Immature natural killer cell (primary cell): ENCODE results near the gene CYTH4. TPM values are rescaled to one million over a fixed set of nuclear protein-coding genes. Genes with fewer than 3 reads are reported as not detected.

Experiments
- DNase-seq, 3 donors: peaks; one replicate each; pipeline ENCODE4 v3.0.0; 2022; ENCODE audit warnings: mixed read lengths in 1 of 3
- H3K27ac Mint-ChIP-seq, 6 donors: one replicate each; pipeline ENCODE4 v1.8.0; 2020; ENCODE audit warnings: mixed read lengths in 6 of 6, mild to moderate bottlenecking in 5 of 6, inconsistent platforms in 4 of 6, moderate library complexity in 3 of 6
- H3K27me3 Mint-ChIP-seq, 3 donors: one replicate each; pipeline ENCODE4 v1.8.0; 2020 to 2021; ENCODE audit warnings: low read depth in 3 of 3, mild to moderate bottlenecking in 3 of 3, mixed read lengths in 3 of 3, moderate library complexity in 3 of 3, inconsistent platforms in 1 of 3
- H3K36me3 Mint-ChIP-seq, 3 donors: one replicate each; pipeline ENCODE4 v1.8.0; 2020; ENCODE audit warnings: mixed read lengths in 3 of 3, inconsistent platforms in 2 of 3, mild to moderate bottlenecking in 2 of 3
- H3K4me1 Mint-ChIP-seq, 2 donors: one replicate each; pipeline ENCODE4 v1.8.0; 2020; ENCODE audit warnings: inconsistent platforms in 2 of 2, mild to moderate bottlenecking in 2 of 2, mixed read lengths in 2 of 2, moderate library complexity in 1 of 2
- H3K4me3 Mint-ChIP-seq, 5 donors: one replicate each; pipeline ENCODE4 v1.8.0; 2020; ENCODE audit warnings: mild to moderate bottlenecking in 5 of 5, mixed read lengths in 5 of 5, inconsistent platforms in 3 of 5, moderate library complexity in 3 of 5
- H3K9me3 Mint-ChIP-seq, 6 donors: one replicate each; pipeline ENCODE4 v1.8.0; 2020; ENCODE audit warnings: mild to moderate bottlenecking in 6 of 6, mixed read lengths in 6 of 6, inconsistent platforms in 4 of 6, moderate library complexity in 3 of 6
- polyA plus RNA-seq, 3 donors: library from polyadenylated mRNA; unstranded; fragments of 300-500 nt; fragmentation: Illumina TruSeq; gene quantifications; one replicate each; pipeline ENCODE4 v1.2.3, GENCODE V29; 2021

CYTH4 gene
- polyA plus RNA-seq, 3 donors from 2014 or later: 42.5 to 95.4 (median 54.1) TPM

DNA sequence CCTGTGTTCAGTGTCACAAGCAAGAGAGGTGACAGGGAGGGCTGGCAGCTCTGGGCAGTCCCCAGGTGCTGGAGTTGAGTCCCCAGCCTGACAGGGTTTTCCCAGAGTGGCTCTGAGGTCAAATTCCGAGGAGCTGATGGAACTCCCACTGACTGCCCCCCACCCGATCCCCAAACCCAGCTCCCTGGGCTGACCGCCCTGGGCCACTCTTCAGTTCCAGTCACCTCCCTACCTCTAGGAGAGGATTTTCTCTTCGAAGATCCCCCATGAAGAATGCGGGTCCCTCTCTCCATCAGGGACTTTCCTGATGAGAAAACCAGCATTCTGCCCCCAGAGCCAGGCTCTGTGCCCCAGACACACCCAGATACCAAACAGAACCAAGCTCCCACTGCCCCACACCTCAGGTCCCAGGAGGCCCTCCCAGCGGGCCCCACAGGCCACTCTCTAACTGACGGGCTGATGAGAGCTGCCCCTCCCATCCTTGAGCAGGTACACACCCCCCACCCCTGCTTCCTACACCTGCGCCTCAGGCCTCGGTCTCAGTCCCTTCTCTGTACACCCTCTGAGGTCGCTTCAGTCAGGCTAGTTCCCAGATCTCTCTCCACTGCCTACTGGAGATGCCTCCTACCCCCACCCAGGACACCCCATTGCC is 26.1 kb upstream of the CYTH4 start:
- H3K27ac Mint-ChIP-seq: no peak overlapping the region
- peaks cover 0 to 1% (median 0%) of the 10 kb centered on the region in 6 donors for H3K9me3 Mint-ChIP-seq
- no peak for DNase-seq
- no peak overlapping the region for H3K4me3 Mint-ChIP-seq
- peaks cover 1 to 3% (median 3%) of the 10 kb centered on the region in 3 donors for H3K27me3 Mint-ChIP-seq
- H3K4me1 Mint-ChIP-seq: peaks cover 12 to 18% of the 10 kb centered on the region in 2 donors
- H3K36me3 Mint-ChIP-seq: no peaks in the 10 kb centered on the region

DNA sequence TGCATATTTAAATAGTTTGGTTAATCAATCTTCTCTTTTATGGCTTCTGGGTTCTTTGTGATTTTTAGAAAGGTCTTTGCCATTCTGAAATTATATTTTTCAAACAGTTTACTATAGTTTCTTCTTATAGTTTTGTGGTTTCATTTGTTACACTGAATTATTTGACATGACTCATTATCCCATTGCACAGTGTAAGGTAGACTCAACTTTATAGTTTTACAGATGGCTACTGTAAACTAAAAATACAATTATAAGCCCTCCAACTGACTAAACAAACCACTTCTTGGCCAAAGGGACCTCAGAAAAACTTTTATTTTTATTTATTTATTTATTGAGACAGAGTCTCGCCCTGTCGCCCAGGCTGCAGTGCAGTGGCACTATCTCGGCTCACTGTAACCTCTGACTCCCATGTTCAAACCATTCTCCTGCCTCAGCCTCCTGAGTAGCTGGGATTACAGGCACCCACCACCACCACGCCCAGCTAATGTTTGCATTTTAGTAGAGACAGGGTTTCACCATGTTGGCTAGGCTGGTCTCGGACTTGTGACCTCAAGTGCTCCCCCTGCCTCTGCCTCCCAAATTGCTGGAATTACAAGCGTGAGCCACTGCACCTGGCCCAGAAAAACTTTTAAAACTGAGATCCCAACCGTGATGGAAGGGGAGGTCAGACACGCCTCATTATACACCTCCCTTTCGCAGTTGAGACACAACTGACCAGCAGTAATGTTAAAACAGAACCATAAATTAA is 24.1 kb upstream of the CYTH4 start:
- Mint-ChIP-seq H3K36me3 (no peaks in the 10 kb centered on the region), H3K4me3 (no peak overlapping the region), H3K9me3 (peaks cover 0 to 1% (median 0%) of the 10 kb centered on the region in 6 donors), H3K27me3 (peaks cover 1 to 7% (median 5%) of the 10 kb centered on the region in 3 donors), H3K4me1 (peaks cover 12 to 18% of the 10 kb centered on the region in 2 donors), H3K27ac (no peak overlapping the region)
- DNase-seq: no peak

DNA sequence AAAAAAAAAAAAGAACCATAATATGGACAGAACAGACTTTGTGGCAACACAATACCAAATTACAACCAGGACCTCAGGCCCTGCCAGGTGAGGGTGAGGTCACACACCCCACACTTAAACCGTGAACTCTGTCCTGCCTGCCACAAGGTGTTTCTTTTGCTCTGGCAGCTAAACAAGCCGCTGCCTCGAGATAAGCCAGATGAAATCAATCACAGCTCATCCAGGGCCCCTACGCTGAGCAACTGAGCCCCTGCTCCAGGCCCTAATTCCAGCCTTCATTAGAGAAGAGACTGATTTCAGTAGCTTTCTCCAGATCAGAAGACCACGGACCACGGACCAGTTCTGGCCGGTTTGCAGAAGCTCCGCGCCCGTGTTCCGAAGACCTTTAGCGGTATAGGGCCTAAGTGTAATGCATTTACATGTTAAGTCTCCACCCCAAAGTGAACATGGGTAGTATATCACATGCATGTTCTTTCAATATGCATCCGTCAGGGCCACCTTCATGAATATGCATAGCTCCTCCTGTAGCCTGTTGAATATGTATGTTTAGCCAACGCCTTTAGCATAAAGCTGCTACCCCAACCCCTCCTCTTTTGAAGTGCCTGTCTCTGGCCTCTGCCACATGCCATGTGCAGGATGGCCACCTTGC is 23.4 kb upstream of the CYTH4 start:
- no peak overlapping the region for H3K27ac Mint-ChIP-seq
- peaks cover 1 to 11% (median 5%) of the 10 kb centered on the region in 3 donors for H3K27me3 Mint-ChIP-seq
- H3K36me3 Mint-ChIP-seq: no peaks in the 10 kb centered on the region
- no peak for DNase-seq
- no peak overlapping the region for H3K4me3 Mint-ChIP-seq
- peaks cover 12 to 18% of the 10 kb centered on the region in 2 donors for H3K4me1 Mint-ChIP-seq
- H3K9me3 Mint-ChIP-seq: peaks cover 0 to 2% (median 0%) of the 10 kb centered on the region in 6 donors

DNA sequence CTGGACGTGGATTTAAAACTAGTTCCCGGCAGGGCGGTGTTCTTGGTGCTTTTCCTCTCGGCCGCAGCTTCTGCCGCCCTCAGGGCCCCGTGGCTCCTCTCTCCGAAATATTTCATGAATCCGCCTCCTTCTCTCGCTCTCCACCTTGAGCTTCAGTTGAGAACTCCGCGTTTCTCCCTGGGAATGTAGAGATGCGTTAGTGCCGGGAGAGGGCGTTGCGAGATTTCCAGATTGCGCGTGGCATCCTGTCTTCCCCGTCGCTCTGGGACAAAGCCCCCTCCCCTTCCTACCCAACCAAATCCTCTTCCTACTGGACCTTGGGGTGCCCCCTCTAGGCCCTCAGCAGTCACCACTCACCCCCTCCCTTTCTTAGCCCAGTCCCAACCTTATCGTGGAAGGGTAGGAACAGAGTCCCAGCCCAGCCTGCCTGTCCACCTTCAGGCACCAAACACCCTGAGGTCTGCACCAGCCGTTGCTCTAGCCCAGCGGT is 22.7 kb upstream of the CYTH4 start:
- Mint-ChIP-seq H3K9me3 (peaks cover 0 to 2% (median 2%) of the 10 kb centered on the region in 6 donors), H3K27ac (no peak overlapping the region), H3K4me1 (peaks cover 12 to 18% of the 10 kb centered on the region in 2 donors), H3K4me3 (peak overlapping the region in 1 of 5 donors; percentile 40), H3K36me3 (no peaks in the 10 kb centered on the region), H3K27me3 (peaks cover 1 to 11% (median 8%) of the 10 kb centered on the region in 3 donors)
- DNase-seq: no peak

DNA sequence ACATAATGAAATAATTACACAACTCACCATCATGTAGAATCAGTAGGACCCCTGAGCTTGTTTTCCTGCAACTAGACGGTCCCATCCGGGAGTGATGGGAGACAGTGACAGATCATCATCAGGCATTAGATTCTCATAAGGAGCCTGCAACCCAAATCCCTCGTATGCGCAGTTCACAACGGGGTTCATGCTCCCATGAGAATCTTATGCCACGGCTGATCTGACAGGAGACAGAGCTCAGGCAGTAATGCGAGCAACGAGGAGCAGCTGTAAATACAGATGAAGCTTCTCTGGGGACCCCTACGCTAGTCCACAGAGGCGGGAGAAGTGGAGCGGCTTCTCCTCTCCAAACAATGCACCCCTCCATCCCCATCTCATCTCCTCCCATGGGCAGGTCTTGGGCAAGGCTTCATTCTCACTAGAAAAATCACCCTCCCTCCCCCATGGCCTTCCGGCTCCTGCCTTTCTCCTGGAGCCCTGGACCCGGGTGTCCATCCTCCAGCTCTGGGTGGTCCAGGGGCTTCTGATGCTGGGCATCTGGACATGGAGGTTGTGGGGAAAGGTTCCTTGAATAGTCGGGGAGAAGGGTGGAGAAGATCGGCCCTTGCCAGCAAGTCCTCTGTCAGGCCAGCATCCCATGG is 22.0 kb upstream of the CYTH4 start:
- Mint-ChIP-seq H3K36me3 (no peaks in the 10 kb centered on the region), H3K9me3 (peaks cover 0 to 3% (median 2%) of the 10 kb centered on the region in 6 donors), H3K4me1 (peaks cover 12 to 18% of the 10 kb centered on the region in 2 donors), H3K27me3 (peaks cover 1 to 11% (median 8%) of the 10 kb centered on the region in 3 donors), H3K27ac (peak overlapping the region in 1 of 6 donors; percentile 83), H3K4me3 (no peak overlapping the region)
- no peak for DNase-seq

DNA sequence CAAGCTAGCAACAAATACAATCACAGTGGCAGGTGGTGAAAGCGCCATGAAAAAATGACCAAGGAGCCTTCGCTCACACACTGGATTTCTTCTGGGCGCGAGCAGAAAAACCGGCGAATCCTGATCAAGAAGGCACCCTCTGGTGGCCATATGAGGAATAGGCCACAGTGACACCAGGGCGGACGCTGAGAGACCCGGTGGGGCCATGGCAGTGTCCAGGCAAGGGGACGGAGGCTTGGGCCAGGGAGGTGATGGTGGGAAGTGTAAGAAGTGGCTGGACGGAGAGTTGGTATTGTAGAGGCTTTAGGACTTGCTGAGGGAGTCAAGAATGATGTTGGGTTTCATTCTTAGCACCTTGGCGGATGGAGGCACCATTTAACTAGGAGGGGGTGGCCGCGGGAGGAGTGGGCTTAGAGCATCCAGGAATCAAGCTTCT is 21.4 kb upstream of the CYTH4 start:
- H3K9me3 Mint-ChIP-seq: peaks cover 0 to 3% (median 2%) of the 10 kb centered on the region in 6 donors
- H3K4me1 Mint-ChIP-seq: peaks cover 12 to 18% of the 10 kb centered on the region in 2 donors
- DNase-seq: peak; percentile 68 to 70 (median 70)
- peak overlapping the region in 4 of 6 donors; percentile 39 to 83 (median 42) for H3K27ac Mint-ChIP-seq
- peaks cover 1 to 11% (median 8%) of the 10 kb centered on the region in 3 donors for H3K27me3 Mint-ChIP-seq
- no peak overlapping the region for H3K4me3 Mint-ChIP-seq
- H3K36me3 Mint-ChIP-seq: peaks cover 0 to 2% (median 0%) of the 10 kb centered on the region in 3 donors

DNA sequence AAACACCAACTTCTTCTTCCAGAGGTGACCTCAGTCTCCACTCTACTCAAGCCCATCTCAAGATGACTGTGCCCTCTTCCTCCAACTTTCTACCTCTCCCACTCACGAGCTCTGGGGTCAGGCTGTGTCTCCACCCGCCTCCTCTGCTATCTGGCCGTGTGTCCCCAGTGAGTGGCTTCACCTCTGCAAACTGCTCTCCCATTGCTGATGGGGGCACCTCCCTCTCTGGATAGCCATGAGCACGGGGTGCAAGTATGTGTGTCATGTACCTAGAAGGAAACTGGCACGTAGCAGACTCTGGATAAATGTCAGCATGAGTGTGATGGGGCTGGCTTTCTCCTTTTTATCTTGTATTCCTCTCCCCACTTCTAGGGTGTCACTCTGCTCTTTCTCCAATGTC is 20.0 kb upstream of the CYTH4 start:
- no peak overlapping the region for H3K4me3 Mint-ChIP-seq
- H3K27me3 Mint-ChIP-seq: peaks cover 0 to 14% (median 7%) of the 10 kb centered on the region in 3 donors
- no peak for DNase-seq

DNA sequence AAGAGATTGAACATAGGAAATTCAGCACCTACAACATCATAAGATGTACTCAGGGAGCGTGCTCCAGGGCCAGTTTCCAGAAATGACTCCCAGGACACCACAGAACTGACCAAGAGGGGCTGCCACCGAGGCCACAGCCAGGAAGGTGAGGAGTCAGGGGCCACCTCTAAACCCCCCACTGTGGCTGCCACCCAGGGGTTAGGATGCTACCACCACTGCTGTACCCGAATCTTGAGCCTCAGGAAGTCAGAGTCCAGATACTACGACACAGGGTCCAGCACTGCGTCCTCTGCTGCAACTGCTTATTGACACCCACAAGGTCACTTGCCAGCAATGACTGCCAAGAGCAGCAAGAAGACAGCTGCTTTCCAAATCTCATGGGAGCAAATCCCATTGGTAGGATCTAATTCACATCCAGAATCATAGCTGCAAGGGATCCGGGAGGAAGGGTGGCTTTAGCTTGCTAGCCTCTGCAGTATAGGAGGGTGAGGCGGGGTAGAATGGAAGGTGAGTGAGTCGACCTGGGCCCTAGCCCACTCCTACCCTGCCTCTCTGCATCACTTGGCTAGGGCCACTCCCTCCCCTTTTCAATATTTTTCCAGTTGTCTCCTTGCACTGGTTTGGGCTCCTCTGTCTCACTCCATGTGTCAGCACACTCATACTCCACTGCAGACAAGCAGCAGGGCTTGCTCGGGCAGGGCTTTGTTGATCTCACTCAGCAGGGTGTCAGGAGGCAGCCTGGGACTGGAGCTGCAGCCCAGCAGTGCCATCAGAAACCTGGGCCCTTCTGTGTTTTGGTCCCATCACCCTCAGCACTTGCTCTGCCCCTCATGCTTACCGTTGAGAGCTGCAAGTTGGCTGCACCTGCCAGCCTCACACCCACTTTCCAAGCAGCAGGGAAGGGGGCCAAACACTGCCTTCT is 18.1 kb upstream of the CYTH4 start:
- peaks cover 0 to 2% (median 0%) of the 10 kb centered on the region in 3 donors for H3K36me3 Mint-ChIP-seq
- peaks cover 0 to 14% (median 5%) of the 10 kb centered on the region in 3 donors for H3K27me3 Mint-ChIP-seq
- no peak overlapping the region for H3K4me3 Mint-ChIP-seq
- H3K27ac Mint-ChIP-seq: no peak overlapping the region
- DNase-seq: no peak
- H3K9me3 Mint-ChIP-seq: peaks cover 0 to 3% (median 2%) of the 10 kb centered on the region in 6 donors
- H3K4me1 Mint-ChIP-seq: peaks cover 27 to 35% of the 10 kb centered on the region in 2 donors

More for the DNA sequence above, 20.0 kb upstream of the CYTH4 start:
- Mint-ChIP-seq H3K9me3 (peaks cover 0 to 3% (median 2%) of the 10 kb centered on the region in 6 donors), H3K36me3 (peaks cover 0 to 2% (median 0%) of the 10 kb centered on the region in 3 donors), H3K4me1 (peaks cover 22 to 26% of the 10 kb centered on the region in 2 donors), H3K27ac (peak overlapping the region in 1 of 6 donors; percentile 59)

DNA sequence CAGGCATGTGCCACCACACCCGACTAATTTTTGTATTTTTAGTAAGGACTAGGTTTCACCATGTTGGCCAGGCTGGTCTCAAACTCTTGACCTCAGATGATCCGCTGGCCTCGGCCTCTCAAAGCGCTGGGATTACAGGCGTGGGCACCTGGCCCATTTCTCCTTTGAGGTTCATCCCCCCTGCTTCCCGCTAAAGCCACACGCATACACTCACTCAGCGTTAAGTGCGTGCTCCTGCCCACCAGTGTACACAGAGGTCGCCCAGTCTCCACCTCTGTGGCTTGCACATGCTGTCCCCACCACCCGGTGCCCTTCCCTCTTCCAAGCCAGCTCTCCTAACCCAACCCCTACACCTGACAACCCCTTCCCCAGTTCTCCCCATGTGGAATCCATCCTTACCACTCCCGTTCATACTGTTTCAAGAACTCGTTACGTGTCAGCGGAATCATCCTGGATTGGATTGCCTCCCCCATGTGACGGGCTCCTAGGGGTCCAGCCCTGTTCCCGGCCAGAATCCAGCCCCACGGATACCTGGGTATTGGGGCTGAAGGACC is 15.7 kb upstream of the CYTH4 start:
- Mint-ChIP-seq H3K4me1 (peaks cover 22 to 27% of the 10 kb centered on the region in 2 donors), H3K27ac (peak overlapping the region; percentile 92 to 99 (median 94)), H3K36me3 (peaks cover 0 to 2% (median 0%) of the 10 kb centered on the region in 3 donors), H3K9me3 (peaks cover 0 to 3% (median 1%) of the 10 kb centered on the region in 6 donors), H3K27me3 (peaks cover 0 to 12% (median 7%) of the 10 kb centered on the region in 3 donors), H3K4me3 (peak overlapping the region; percentile 82 to 99 (median 89))
- DNase-seq: no peak

DNA sequence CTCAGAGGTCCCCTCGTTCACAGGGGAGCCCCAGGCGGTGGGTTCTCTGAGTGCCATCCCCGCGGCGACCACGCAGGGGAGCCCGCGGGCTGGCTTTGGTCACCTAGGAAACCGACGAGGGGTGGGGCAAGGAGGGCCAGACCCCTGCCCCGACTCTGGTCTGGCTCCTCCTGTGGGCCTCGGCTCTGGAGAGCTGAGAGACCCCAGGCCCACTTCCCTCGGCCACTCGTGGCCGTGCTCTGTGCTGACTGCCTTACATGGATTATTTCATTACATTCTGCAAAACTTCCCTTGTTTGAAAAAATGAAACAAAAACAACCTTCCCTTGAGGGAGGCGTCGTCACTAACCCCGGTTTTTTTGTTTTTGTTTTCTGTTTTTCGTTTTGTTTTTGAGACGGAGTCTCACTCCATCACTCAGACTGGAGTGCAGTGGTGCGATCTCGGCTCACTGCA is 15.1 kb upstream of the CYTH4 start:
- Mint-ChIP-seq H3K27me3 (peaks cover 0 to 12% (median 7%) of the 10 kb centered on the region in 3 donors), H3K4me3 (peak overlapping the region; percentile 82 to 99 (median 89)), H3K36me3 (peaks cover 0 to 2% (median 0%) of the 10 kb centered on the region in 3 donors), H3K4me1 (peaks cover 22 to 27% of the 10 kb centered on the region in 2 donors), H3K27ac (peak overlapping the region; percentile 92 to 99 (median 94)), H3K9me3 (peaks cover 0 to 3% (median 1%) of the 10 kb centered on the region in 6 donors)
- DNase-seq: peak; percentile 68 to 76 (median 73)

DNA sequence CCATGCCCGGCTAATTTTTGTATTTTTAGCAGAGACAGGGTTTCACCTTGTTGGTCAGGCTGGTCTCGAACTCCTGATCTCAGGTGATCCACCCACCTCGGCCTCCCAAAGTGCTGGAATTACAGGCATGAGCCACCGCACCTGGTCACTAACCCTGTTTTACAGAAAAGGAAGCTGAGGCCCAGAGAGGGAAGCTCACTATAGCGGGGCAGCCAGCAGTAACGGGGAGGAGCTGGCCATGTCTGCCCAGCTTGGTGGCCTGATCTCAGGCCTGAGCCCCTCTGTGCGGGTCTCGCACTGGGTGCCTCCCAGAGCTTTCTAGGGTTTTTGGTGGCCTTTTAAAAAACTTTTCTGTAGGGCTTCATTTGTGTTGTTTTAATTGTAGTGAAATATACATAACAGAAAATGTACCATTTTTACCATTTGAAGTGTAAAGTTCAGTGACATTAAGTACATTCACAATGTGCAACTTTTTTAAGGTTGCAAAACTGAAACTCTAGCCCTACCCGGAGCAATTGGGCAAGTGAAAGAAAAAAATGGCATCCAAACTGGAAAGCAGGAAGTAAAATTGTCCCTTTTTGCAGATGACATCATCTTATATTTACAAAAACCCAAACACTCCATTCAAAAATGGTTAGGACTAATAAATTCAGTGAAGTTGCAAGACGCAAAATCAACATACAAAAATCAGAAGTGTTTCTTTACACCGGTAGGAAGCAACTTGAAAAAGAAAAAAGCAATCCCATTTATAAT is 14.5 kb upstream of the CYTH4 start:
- H3K36me3 Mint-ChIP-seq: peaks cover 0 to 2% (median 0%) of the 10 kb centered on the region in 3 donors
- H3K27ac Mint-ChIP-seq: peak overlapping the region; percentile 92 to 99 (median 94)
- H3K4me3 Mint-ChIP-seq: peak overlapping the region; percentile 82 to 99 (median 89)
- H3K27me3 Mint-ChIP-seq: peaks cover 0 to 7% (median 4%) of the 10 kb centered on the region in 3 donors
- peaks cover 22 to 27% of the 10 kb centered on the region in 2 donors for H3K4me1 Mint-ChIP-seq
- peaks cover 0 to 3% (median 1%) of the 10 kb centered on the region in 6 donors for H3K9me3 Mint-ChIP-seq
- no peak for DNase-seq
